GM10266 (cell line): ENCODE measurements around the gene WDR64.

Experiments
- DNase-seq: peaks from one replicate; pipeline ENCODE4 v3.0.0; 2012; ENCODE audit errors: extremely low spot score
- CTCF ChIP-seq: IDR thresholded peaks from 2 replicates; pipeline ENCODE4 v1.5.1; 2012; ENCODE audit warnings: mild to moderate bottlenecking, low read depth; ENCODE audit not compliant: control insufficient read depth, insufficient read depth; ENCODE audit errors: missing control alignments

The WDR64 gene

GRCh38 chr1:241773991-241774390, 121.9 kb downstream of the WDR64 start:
- no peak for TF ChIP-seq CTCF
- no peak for DNase-seq

- no peak for TF ChIP-seq CTCF
- no peak for DNase-seq
Measured at GRCh38 chr1:241775021-241775420, 122.9 kb downstream of the WDR64 start.

DNA sequence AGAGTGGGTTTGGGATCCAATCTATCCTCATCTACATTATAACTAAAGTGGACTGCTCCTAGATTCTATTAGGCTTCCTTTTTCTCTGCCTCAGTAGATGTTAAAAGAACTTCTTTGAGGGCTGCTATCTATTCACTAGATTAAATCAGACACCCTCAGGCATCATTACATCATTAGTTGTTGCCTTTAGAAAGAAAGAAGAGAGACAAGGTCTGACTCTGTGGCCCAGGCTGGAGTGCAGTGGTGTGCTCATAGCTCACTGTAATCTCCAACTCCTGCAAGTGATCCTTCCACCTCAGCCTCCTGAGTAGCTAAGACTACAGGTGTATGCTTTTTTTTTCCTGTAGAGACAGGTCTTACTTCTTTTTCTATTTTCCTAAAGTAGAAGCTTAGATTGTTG, 124.8 kb downstream of the WDR64 start:
- DNase-seq: no peak
- no peak for TF ChIP-seq CTCF

- no peak for DNase-seq
- no peak for TF ChIP-seq CTCF
Measured at GRCh38 chr1:241778117-241778516, 126.0 kb downstream of the WDR64 start.

GRCh38 chr1:241779897-241780296, 127.8 kb downstream of the WDR64 start:
- DNase-seq: no peak
- TF ChIP-seq CTCF: no peak

DNA sequence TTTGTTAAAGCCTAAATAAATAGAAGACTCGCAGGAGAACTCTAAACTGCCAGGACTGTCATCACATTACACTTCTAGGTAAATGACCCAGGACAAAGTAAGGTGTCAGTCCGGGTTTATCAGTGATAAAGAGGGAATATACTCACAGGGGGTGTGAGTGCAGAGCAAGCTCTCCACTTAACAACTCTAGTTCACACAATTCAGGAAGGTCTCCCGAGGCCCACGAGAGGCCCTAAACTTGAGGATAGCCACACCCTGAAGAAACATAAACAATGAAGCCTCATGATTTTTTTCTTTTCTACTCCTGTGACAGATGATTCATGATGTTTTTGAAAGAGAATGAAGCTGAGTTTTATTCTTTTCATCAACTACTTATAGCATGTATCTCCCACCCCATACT, 130.3 kb downstream of the WDR64 start:
- DNase-seq: no peak
- TF ChIP-seq CTCF: no peak

DNA sequence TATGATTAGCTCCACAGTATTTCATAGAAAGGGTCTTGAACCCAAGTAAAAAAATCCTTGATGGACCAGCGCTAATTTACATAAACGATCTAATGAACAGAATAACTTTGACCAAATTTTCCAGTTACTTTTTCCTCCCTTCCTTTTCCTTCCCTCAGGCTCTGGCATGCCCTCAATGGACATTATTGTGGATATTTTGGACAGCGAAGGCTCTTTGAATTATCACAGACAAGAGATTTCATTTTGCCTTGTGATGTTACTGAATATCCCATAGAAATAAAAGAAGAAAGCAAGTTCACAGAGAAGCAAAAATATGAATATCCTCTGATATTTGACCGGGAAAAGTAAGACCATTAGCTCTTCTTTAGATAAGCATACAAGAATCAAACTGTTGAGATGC, 135.6 kb downstream of the WDR64 start:
- DNase-seq: no peak
- no peak for TF ChIP-seq CTCF

GRCh38 chr1:241789061-241789460, 137.0 kb downstream of the WDR64 start:
- DNase-seq: no peak
- no peak for TF ChIP-seq CTCF
